GM12891 (cell line): ENCODE results near the gene PROM1.

Experiments
- DNase-seq: peaks from one replicate; pipeline ENCODE4 v3.0.0; 2011; ENCODE audit warnings: low spot score; ENCODE audit not compliant: insufficient read length
- FAIRE-seq: peaks from 2 replicates; lab custom pipeline; 2011; peaks lifted over from hg19 to GRCh38; lab: Jason Lieb, UNC
- PAX5 ChIP-seq: IDR thresholded peaks from 2 replicates; pipeline ENCODE4 v1.6.1; 2011; ENCODE audit warnings: low read length, moderate library complexity, mild to moderate bottlenecking; ENCODE audit not compliant: insufficient read depth, severe bottlenecking
- POLR2A ChIP-seq: IDR thresholded peaks from 2 replicates; pipeline ENCODE4 v1.6.1; 2011; ENCODE audit warnings: low read depth, low read length, control low read depth
- POLR2AphosphoS5 ChIP-seq: IDR thresholded peaks from 2 replicates; pipeline ENCODE4 v1.6.1; 2011; ENCODE audit warnings: low read depth, low read length, control low read depth
- POU2F2 ChIP-seq: IDR thresholded peaks from 2 replicates; pipeline ENCODE4 v1.6.1; 2011; ENCODE audit warnings: low read depth, mild to moderate bottlenecking, control low read depth, low read length, moderate library complexity
- SPI1 ChIP-seq: IDR thresholded peaks from 2 replicates; pipeline ENCODE4 v1.6.1; 2011; ENCODE audit warnings: low read depth, low read length, control low read depth
- TAF1 ChIP-seq: IDR thresholded peaks from 2 replicates; pipeline ENCODE4 v1.6.1; 2011; ENCODE audit warnings: low read depth, low read length, control low read depth

PROM1 gene

DNA sequence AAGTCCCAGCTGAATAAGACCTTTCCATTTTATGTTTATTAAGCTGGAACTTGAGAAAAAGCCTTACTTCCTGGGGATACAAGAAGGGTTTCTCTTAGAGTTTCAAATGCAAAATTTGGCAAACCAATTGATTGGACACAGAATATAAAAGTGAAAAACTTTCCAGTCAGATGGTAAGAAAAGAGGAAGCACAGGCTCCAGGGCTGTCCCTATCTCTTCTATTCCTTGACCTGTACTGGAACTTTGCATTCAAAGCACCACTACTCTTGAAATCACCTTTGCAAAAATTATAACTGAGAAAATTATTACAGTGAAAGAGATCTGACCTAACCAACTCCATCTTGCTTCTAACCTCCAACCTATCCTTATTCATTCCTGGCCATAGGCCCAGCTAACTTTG is 11.7 kb downstream of the PROM1 start:
- no peak for DNase-seq
- no peak for FAIRE-seq
- no peak for TF ChIP-seq POU2F2
- TF ChIP-seq SPI1 = no peak
- TF ChIP-seq POLR2A = no peak
- no peak for TF ChIP-seq TAF1
- no peak for TF ChIP-seq PAX5
- TF ChIP-seq POLR2AphosphoS5 = no peak

DNA sequence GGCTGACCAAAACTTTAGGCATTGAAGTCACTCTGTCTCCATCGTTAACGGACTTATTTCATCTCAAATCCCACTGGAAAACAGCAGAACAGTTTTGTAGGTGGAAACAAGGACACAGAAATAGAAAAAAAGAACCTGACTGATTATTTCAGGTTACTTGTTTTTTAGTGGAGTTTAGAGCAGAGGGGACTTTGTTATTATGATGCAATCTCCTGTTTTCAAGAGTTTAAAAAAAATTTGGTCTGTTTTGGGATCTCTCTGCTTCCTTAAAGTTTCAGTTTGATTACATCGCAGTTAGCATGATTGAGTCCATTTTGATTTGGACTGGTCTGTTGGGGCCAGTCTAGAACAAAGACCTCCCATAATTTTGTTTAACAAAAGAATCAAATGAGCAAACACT is 13.6 kb downstream of the PROM1 start:
- no peak for FAIRE-seq
- no peak for TF ChIP-seq POLR2AphosphoS5
- no peak for TF ChIP-seq TAF1
- no peak for TF ChIP-seq POU2F2
- TF ChIP-seq POLR2A = no peak
- no peak for TF ChIP-seq SPI1
- TF ChIP-seq PAX5 = no peak
- DNase-seq = no peak

DNA sequence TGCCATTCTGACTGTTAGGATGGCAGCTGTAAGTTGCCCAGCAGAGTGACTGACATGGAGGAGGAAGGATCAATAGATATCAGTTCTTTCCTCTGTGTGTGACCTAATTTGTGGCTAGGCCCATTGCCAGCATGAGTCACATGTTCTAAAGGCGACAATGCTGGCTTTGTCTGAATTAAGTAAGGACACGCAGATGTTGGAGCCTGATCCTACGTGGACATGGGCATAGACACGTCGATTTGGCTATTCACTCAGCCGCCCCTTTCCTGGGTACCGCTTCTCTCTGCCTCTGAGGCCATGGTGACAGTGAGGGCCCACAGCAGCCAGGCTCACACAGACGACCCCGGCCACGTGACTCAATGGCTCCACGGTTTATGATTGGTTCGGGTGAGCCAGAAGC is 16.3 kb downstream of the PROM1 start:
- FAIRE-seq (no peak), DNase-seq (no peak)
- no peak for TF ChIP-seq PAX5
- no peak for TF ChIP-seq SPI1
- no peak for TF ChIP-seq POU2F2
- TF ChIP-seq POLR2AphosphoS5 = no peak
- TF ChIP-seq POLR2A = no peak
- TF ChIP-seq TAF1 = no peak

DNA sequence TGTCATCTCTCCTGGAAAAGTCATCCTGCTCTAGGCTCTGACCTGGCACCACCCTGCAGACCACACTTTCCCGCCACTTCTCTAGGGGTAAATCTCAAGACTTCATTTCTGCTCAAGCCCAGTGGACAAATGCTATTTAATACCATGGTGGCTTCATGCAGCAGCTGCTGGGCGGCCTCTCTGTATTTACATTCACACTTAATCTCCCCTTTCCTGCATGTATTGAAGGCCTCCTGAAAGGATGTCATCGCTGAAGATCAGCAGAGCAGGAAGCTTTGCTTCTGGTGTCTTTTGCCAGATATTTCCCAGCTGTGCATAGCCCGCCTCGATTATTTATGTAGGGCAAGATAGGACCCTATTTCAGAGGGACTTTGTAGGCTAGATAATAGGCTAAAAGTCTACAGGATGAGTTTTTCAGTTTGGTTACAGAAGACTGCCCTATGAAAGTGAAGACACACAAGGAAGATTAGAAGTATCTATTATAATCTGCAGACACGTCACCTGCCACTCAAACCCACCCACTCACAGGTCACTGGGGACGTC is 17.2 kb downstream of the PROM1 start:
- no peak for DNase-seq
- no peak for FAIRE-seq
- TF ChIP-seq POLR2AphosphoS5 (no peak), POU2F2 (no peak), TAF1 (no peak)

GRCh38 chr4:16065066-16065465 is 18.8 kb downstream of the PROM1 start:
- no peak for FAIRE-seq
- TF ChIP-seq TAF1 (no peak), POLR2AphosphoS5 (no peak), POU2F2 (no peak), PAX5 (no peak), SPI1 (no peak), POLR2A (no peak)
- DNase-seq = no peak

GRCh38 chr4:16062601-16063000 is 21.2 kb downstream of the PROM1 start:
- no peak for TF ChIP-seq PAX5
- TF ChIP-seq SPI1 = no peak
- TF ChIP-seq POLR2A = no peak
- no peak for TF ChIP-seq POLR2AphosphoS5
- TF ChIP-seq TAF1 = no peak
- TF ChIP-seq POU2F2 = no peak
- DNase-seq (no peak), FAIRE-seq (no peak)

DNA sequence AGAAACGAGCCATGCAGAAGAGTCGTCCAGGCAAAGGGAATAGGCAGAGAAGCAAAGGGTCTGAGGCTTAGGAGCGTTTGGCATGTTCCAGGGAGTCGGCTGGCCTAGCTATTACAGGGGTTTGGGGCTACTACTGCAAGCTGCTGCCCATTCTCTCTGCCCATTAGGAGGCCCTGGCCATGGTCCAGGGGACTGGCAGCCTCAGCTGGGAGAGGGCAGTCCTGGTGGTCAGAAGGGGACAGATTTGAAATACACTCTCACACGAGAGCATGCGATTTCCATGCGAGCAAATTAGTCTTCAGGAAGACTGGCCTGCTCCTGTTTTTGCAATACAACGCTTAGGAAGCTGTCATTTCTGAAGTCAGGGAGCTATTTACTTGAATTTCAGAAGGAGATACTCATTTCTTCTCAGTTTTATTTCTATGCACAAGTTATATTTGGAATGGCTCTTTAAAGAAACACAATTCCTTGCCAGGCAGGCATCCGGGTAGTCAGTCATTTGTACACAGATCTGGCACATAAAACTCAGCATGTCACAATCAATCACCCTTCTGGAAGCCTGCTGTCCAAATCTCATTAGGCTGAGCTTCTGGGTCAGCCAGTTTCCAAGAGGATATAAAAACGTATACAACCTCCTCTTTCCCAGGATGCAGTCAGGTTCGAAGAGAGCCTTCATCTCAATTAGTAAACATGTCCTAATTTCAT is 27.0 kb downstream of the PROM1 start:
- FAIRE-seq (no peak), DNase-seq (no peak)

DNA sequence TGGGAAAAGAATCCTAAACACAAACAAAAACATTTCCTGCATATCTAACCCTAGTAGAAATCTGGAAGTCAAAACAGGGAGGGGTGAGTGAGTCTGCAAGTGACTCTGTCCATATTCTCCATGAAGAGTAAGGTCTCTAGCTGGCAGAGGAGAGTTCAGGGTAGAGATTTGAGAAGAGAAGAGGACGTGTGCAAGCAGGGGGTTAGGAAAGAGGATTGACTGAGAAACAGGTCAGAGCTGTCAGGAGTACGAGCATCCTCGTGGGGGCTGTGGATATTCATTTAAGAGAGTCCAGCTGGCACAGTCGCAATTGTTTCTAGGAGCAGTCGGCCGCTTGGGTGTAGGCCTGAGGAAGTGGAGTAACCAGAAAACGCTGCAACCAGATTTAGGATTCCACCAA is 27.9 kb downstream of the PROM1 start:
- no peak for DNase-seq
- no peak for TF ChIP-seq POLR2A
- TF ChIP-seq TAF1 = no peak
- TF ChIP-seq POLR2AphosphoS5 = no peak
- no peak for TF ChIP-seq PAX5
- no peak for TF ChIP-seq SPI1
- TF ChIP-seq POU2F2 = no peak
- FAIRE-seq = no peak

More for the DNA sequence above, 27.0 kb downstream of the PROM1 start:
- TF ChIP-seq TAF1 (no peak), SPI1 (no peak), POLR2A (no peak), PAX5 (no peak), POU2F2 (no peak), POLR2AphosphoS5 (no peak)

GRCh38 chr4:16055471-16055870 is 28.4 kb downstream of the PROM1 start:
- TF ChIP-seq PAX5 (no peak), TAF1 (no peak), SPI1 (no peak), POLR2AphosphoS5 (no peak), POU2F2 (no peak), POLR2A (no peak)
- DNase-seq (no peak), FAIRE-seq (no peak)

GRCh38 chr4:16052939-16053338 is 30.9 kb downstream of the PROM1 start:
- TF ChIP-seq POLR2AphosphoS5 = no peak
- no peak for TF ChIP-seq PAX5
- no peak for TF ChIP-seq SPI1
- no peak for TF ChIP-seq TAF1
- TF ChIP-seq POU2F2 = no peak
- TF ChIP-seq POLR2A = no peak
- FAIRE-seq (no peak), DNase-seq (no peak)
